ENCODE data around the gene PRDM15. TPM values are rescaled to one million over a fixed set of nuclear protein-coding genes. Genes with fewer than 3 reads are reported as not detected.

The PRDM15 gene
- total RNA-seq, 1 donor from 2014 or later: 2.9 TPM

DNA sequence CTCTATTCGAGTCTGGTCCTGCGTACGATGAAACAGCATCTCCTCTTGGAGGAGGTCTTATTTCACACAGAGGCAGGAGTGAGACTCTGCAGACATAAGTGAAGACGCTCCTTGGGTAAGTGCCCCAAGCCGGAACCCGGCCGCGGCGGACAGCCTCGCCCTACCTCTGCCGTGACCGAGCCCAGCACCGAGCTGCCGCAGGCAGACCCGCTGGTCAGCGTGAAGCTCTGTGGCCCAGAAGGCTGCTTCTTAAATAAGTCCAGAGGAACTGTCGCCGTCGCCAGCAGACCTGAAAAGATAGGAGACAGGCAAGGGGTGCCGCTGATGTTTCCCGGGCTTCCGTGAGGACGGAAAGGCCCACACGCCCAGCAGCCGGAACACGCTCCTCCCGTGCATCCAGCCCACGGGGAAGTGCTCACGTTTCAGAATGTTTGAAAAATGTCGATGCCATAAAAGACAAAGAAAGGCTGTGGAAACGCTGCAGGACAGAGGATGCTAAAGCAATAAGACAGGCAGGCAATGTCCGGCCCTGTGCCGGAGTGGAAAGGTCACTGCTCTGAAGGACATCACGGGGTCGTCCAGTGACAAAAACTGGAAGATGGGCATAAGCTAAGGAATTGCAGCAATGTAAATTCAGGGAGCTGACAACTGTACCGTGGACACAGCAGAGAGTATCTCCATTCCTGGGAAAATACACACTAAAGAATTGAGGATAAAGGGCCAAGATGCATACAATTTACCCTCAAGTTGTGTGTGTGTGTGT is 28.5 kb upstream of the PRDM15 start:
- no peaks in the 10 kb centered on the region for H3K27me3 ChIP-seq (ENCODE audit: low read depth)
- no peaks in the 10 kb centered on the region for H3K9me3 ChIP-seq (replicated peaks)
- peaks cover 78% of the 10 kb centered on the region for H3K36me3 ChIP-seq
- H3K27ac ChIP-seq (replicated peaks): no peak overlapping the region
- intact Hi-C loops (cut with micrococcal nuclease): no loop called here
- H3K4me3 ChIP-seq: no peak overlapping the region
- DNase-seq: no peak
- TF ChIP-seq, protein P1, sequence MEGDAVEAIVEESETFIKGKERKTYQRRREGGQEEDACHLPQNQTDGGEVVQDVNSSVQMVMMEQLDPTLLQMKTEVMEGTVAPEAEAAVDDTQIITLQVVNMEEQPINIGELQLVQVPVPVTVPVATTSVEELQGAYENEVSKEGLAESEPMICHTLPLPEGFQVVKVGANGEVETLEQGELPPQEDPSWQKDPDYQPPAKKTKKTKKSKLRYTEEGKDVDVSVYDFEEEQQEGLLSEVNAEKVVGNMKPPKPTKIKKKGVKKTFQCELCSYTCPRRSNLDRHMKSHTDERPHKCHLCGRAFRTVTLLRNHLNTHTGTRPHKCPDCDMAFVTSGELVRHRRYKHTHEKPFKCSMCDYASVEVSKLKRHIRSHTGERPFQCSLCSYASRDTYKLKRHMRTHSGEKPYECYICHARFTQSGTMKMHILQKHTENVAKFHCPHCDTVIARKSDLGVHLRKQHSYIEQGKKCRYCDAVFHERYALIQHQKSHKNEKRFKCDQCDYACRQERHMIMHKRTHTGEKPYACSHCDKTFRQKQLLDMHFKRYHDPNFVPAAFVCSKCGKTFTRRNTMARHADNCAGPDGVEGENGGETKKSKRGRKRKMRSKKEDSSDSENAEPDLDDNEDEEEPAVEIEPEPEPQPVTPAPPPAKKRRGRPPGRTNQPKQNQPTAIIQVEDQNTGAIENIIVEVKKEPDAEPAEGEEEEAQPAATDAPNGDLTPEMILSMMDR (IDR thresholded peaks at IDR 0.05; ENCODE audit: borderline replicate concordance): no peak
- H3K4me1 ChIP-seq: no peaks in the 10 kb centered on the region

DNA sequence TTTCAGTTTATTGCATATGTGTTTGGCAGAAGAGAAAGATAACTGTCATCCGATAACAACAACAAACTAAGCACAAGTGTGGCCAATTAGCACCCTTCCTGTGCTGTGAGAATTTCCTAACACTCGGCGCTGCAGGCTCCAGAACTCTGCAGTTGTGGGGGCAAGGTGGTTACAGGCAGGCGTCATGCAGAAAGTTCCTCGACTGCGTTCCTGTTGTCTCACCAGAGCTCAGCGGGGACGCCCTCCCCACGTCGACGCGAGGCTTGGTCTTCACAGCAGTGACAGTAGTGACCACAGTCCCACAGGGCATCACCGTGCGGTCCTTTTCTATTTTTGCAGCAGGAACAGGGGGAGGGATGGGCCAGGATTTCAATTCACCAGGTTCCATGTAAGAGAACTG is 27.6 kb upstream of the PRDM15 start:
- intact Hi-C loops (cut with micrococcal nuclease): no loop called here
- no peak for DNase-seq
- peaks cover 78% of the 10 kb centered on the region for H3K36me3 ChIP-seq

DNA sequence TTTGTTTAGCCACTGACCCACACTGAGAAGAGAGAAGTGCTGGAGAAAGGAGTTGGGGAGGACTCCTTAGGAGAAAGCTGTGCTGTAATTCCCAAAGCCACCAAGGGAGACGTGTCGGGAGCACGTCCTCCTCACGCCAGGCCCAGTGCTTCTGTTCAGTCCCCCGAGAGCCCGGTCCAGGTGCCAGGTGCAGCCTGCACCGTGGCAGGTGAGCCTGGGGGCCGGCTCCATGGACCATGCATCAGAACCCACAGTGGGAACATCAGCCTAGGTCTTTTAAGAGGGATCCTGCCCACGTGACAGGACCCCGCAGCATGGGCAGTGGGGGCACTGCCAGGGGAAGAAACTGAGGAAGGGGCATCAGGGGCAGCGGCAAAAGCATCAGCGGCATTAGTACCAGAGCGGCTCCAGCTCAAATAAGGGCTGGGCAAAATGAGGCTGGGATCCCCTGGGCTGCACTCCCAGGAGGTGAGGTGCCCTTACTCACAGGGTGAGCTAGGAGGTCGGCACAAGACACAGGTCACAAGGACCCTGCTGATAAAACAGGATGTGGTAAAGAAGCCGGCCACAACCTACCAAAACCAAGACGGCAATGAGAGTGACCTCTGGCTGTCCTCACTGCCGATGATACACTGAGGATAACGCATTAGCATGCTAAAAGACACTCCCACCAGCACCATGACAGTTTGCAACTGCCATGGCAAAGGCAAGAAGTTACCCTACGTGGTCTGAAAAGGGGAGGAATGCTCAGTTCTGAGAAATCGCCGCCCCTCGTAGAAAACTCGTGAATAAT is 24.6 kb upstream of the PRDM15 start:
- DNase-seq: no peak
- Histone ChIP-seq H3K4me3 (no peak overlapping the region), H3K36me3 (peaks cover 79% of the 10 kb centered on the region), H3K27ac (replicated peaks) (no peak overlapping the region), H3K27me3 (ENCODE audit: low read depth) (no peaks in the 10 kb centered on the region), H3K9me3 (replicated peaks) (no peaks in the 10 kb centered on the region), H3K4me1 (no peaks in the 10 kb centered on the region)
- intact Hi-C loops (cut with micrococcal nuclease): no loop called here
- TF ChIP-seq, protein P1 (IDR thresholded peaks at IDR 0.05; ENCODE audit: borderline replicate concordance): no peak

More for the DNA sequence above, 27.6 kb upstream of the PRDM15 start:
- Histone ChIP-seq H3K4me1 (no peaks in the 10 kb centered on the region), H3K9me3 (replicated peaks) (no peaks in the 10 kb centered on the region), H3K27me3 (ENCODE audit: low read depth) (no peaks in the 10 kb centered on the region), H3K4me3 (no peak overlapping the region), H3K27ac (replicated peaks) (no peak overlapping the region)
- TF ChIP-seq, protein P1 (IDR thresholded peaks at IDR 0.05; ENCODE audit: borderline replicate concordance): no peak

- no peak overlapping the region for H3K4me3 ChIP-seq
- intact Hi-C loops (cut with micrococcal nuclease): no loop called here
- peaks cover 84% of the 10 kb centered on the region for H3K36me3 ChIP-seq
- H3K27me3 ChIP-seq (ENCODE audit: low read depth): no peaks in the 10 kb centered on the region
- H3K9me3 ChIP-seq (replicated peaks): no peaks in the 10 kb centered on the region
- DNase-seq: no peak
- TF ChIP-seq, protein P1 (IDR thresholded peaks at IDR 0.05; ENCODE audit: borderline replicate concordance): no peak
- no peak overlapping the region for H3K27ac ChIP-seq (replicated peaks)
- H3K4me1 ChIP-seq: no peaks in the 10 kb centered on the region
These were observed 23.8 kb upstream of the PRDM15 start for GRCh38 chr21:41902946-41903345.

DNA sequence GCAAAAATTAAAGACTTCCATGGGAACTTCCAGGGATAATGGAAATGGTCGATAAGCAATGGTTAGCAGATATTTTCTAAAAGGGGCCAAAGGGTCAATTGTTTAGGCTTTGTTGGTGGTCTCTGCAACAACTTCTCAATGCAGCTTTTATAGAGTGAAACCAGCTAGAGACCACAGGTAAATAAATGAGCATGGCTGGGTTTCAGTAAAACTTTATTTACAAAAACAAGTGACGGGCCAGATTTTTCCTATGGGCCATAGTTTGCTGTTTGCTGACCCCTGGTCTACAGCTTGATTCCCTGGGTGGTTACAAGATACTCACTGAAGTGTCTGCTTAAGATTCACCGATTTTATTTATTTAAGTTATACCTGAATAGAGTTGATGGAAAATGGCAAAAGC is 22.6 kb upstream of the PRDM15 start:
- intact Hi-C loops (cut with micrococcal nuclease): no loop called here
- TF ChIP-seq, protein P1 (IDR thresholded peaks at IDR 0.05; ENCODE audit: borderline replicate concordance): no peak
- Histone ChIP-seq H3K27ac (replicated peaks) (no peak overlapping the region), H3K4me3 (no peak overlapping the region), H3K36me3 (peaks cover 73% of the 10 kb centered on the region), H3K4me1 (peaks cover 2% of the 10 kb centered on the region), H3K27me3 (ENCODE audit: low read depth) (no peaks in the 10 kb centered on the region), H3K9me3 (replicated peaks) (no peaks in the 10 kb centered on the region)
- no peak for DNase-seq
